ENCODE data around the gene LHFPL6.

LHFPL6 gene

GRCh38 chr13:39542361-39542760 is 60.6 kb downstream of the LHFPL6 start:
- ChIA-PET CTCF (no interaction called here), POLR2A (no interaction called here)
- TF ChIP-seq ELF4 (IDR thresholded peaks at IDR 0.05) (no peak), FOXK2 (IDR thresholded peaks at IDR 0.05) (no peak)
- DNase-seq (ENCODE audit: extremely low spot score), result no peak

- TF ChIP-seq L3MBTL2 (conservative IDR thresholded peaks at IDR 0.05) (no peak), LEF1 (IDR thresholded peaks at IDR 0.05; ENCODE audit: borderline replicate concordance) (no peak), FOXK2 (IDR thresholded peaks at IDR 0.05) (no peak), ZNF384 (IDR thresholded peaks at IDR 0.05) (no peak), ELF4 (IDR thresholded peaks at IDR 0.05) (no peak), PKNOX1 (IDR thresholded peaks at IDR 0.05) (no peak), BHLHE40 (IDR thresholded peaks at IDR 0.05; ENCODE audit: borderline replicate concordance) (no peak), FOXM1 (IDR thresholded peaks at IDR 0.05; ENCODE audit: borderline replicate concordance) (no peak), SP1 (IDR thresholded peaks at IDR 0.05) (no peak)
- no peak for DNase-seq (ENCODE audit: extremely low spot score)
- CTCF ChIA-PET, result interaction anchor here (0.9 kb wide), 1 partner anchor 13 kb away, joined by 3 read pairs; no protein-coding TSS in a partner anchor
- POLR2A ChIA-PET, result no interaction called here
Measured at GRCh38 chr13:39540929-39541605, 61.9 kb downstream of the LHFPL6 start.

- TF ChIP-seq LEF1 (IDR thresholded peaks at IDR 0.05; ENCODE audit: borderline replicate concordance) (no peak), HDGF (IDR thresholded peaks at IDR 0.05; ENCODE audit: borderline replicate concordance) (no peak), FOXM1 (IDR thresholded peaks at IDR 0.05; ENCODE audit: borderline replicate concordance) (no peak), ZNF384 (IDR thresholded peaks at IDR 0.05) (no peak), L3MBTL2 (conservative IDR thresholded peaks at IDR 0.05) (no peak), SUZ12 (IDR thresholded peaks at IDR 0.05) (no peak), CTBP1 (IDR thresholded peaks at IDR 0.05; ENCODE audit: borderline replicate concordance) (no peak), ELF4 (IDR thresholded peaks at IDR 0.05) (no peak), FOXK2 (IDR thresholded peaks at IDR 0.05) (no peak), BHLHE40 (IDR thresholded peaks at IDR 0.05; ENCODE audit: borderline replicate concordance) (no peak), TARDBP (IDR thresholded peaks at IDR 0.05) (no peak), PKNOX1 (IDR thresholded peaks at IDR 0.05) (no peak), FOXA1 (IDR thresholded peaks at IDR 0.05) (no peak), NFRKB (IDR thresholded peaks at IDR 0.05) (no peak), ARNT (IDR thresholded peaks at IDR 0.05) (no peak)
- DNase-seq (ENCODE audit: extremely low spot score), result no peak
- ChIA-PET POLR2A (no interaction called here), CTCF (no interaction called here)
Measured at GRCh38 chr13:39538816-39539790, 63.9 kb downstream of the LHFPL6 start.

GRCh38 chr13:39536906-39537305 is 66.1 kb downstream of the LHFPL6 start:
- POLR2A ChIA-PET, result no interaction called here
- CTCF ChIA-PET, result no interaction called here
- no peak for DNase-seq (ENCODE audit: extremely low spot score)
- TF ChIP-seq CTBP1 (IDR thresholded peaks at IDR 0.05; ENCODE audit: borderline replicate concordance), result no peak
- peak; percentile 82 for TF ChIP-seq PKNOX1 (IDR thresholded peaks at IDR 0.05)
- TF ChIP-seq ELF4 (IDR thresholded peaks at IDR 0.05), result no peak
- TF ChIP-seq SP1 (IDR thresholded peaks at IDR 0.05), result no peak
- TF ChIP-seq FOXA1 (IDR thresholded peaks at IDR 0.05), result no peak
- no peak for TF ChIP-seq SUZ12 (IDR thresholded peaks at IDR 0.05)
- no peak for TF ChIP-seq BHLHE40 (IDR thresholded peaks at IDR 0.05; ENCODE audit: borderline replicate concordance)
- TF ChIP-seq FOXM1 (IDR thresholded peaks at IDR 0.05; ENCODE audit: borderline replicate concordance), result no peak
- no peak for TF ChIP-seq ZNF384 (IDR thresholded peaks at IDR 0.05)
- peak; percentile 43; the same call in 1 of the 2 replicates for TF ChIP-seq L3MBTL2 (conservative IDR thresholded peaks at IDR 0.05)

- no peak for DNase-seq (ENCODE audit: extremely low spot score)
- ChIA-PET POLR2A (no interaction called here), CTCF (no interaction called here)
- TF ChIP-seq SP1 (IDR thresholded peaks at IDR 0.05) (no peak), FOXA1 (IDR thresholded peaks at IDR 0.05) (no peak), ZNF384 (IDR thresholded peaks at IDR 0.05) (no peak), HDGF (IDR thresholded peaks at IDR 0.05; ENCODE audit: borderline replicate concordance) (no peak), SUZ12 (IDR thresholded peaks at IDR 0.05) (no peak), FOXK2 (IDR thresholded peaks at IDR 0.05) (no peak), ELF4 (IDR thresholded peaks at IDR 0.05) (no peak), L3MBTL2 (conservative IDR thresholded peaks at IDR 0.05) (no peak), TARDBP (IDR thresholded peaks at IDR 0.05) (no peak), NFRKB (IDR thresholded peaks at IDR 0.05) (no peak), FOXM1 (IDR thresholded peaks at IDR 0.05; ENCODE audit: borderline replicate concordance) (no peak), PKNOX1 (IDR thresholded peaks at IDR 0.05) (no peak), ARNT (IDR thresholded peaks at IDR 0.05) (no peak), CTBP1 (IDR thresholded peaks at IDR 0.05; ENCODE audit: borderline replicate concordance) (no peak)
Measured at GRCh38 chr13:39536274-39536673, 66.7 kb downstream of the LHFPL6 start.

Measured in HEK293T (cell line).